UCSD-AML1 (cell line): Measurements from ENCODE around the gene DDB1.

ENCODE experiments used
- DNase-seq: peaks from one replicate; lab custom pipeline; 2025; ENCODE audit not compliant: unreplicated experiment; lab: John Stamatoyannopoulos, UW

Gene DDB1

GRCh38 chr11:61336171-61336935 lies 3.4 kb upstream of the DDB1 start:
- peak; percentile 81 for DNase-seq

- DNase-seq = no peak
Observed at GRCh38 chr11:61335355-61335710, 2.4 kb upstream of the DDB1 start.

GRCh38 chr11:61334434-61335354 lies 1.8 kb upstream of the DDB1 start:
- DNase-seq = no peak

DNA sequence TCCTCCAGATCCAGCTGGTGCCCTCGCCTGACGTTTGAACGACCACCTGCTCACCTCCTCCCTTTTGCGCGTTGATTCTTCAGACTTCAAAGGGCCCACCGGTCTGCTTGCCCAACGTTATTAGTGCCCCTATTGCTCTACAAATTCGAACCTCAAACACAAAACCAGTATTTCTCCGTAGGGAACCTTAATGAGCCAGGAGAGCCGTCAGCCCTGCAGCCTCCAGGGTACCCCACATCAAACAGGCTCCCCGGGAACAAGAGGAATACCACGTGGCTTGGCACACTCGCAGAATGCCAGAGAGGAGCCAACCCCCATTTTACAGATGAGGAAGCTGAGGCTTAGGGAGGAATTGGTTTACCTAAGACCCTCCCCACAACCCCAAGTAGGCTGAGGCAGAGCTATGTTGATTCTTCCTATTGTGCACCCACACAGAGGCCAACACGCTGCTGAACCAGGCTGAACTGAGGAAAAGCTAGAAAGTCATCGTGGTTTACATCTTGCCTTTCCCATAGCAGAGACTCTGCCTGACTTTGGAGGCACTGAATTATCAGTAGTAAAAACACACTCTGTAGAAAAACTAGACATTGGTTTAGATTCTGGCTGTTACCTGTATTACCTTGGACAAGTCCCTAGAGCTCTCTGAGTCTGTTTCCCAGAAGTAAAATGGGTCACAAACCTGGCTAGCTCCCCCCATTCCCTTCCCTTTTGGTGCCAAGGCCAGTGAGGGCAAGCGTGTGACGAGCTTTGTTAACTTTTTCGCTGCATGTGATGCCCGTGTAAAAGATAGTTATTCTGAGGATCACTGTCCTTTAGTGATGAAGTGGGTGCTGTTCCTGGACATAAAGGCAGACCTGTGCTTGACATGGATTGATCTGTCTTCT lies 887 bp upstream of the DDB1 start:
- DNase-seq = no peak

GRCh38 chr11:61332281-61332796 lies 566 bp downstream of the DDB1 start:
- DNase-seq = no peak

- DNase-seq = no peak
Observed at GRCh38 chr11:61331651-61332050, 1.3 kb downstream of the DDB1 start.

- no peak for DNase-seq
Observed at GRCh38 chr11:61329871-61330270, 3.0 kb downstream of the DDB1 start.

GRCh38 chr11:61328351-61328750 lies 4.6 kb downstream of the DDB1 start:
- DNase-seq = no peak

DNA sequence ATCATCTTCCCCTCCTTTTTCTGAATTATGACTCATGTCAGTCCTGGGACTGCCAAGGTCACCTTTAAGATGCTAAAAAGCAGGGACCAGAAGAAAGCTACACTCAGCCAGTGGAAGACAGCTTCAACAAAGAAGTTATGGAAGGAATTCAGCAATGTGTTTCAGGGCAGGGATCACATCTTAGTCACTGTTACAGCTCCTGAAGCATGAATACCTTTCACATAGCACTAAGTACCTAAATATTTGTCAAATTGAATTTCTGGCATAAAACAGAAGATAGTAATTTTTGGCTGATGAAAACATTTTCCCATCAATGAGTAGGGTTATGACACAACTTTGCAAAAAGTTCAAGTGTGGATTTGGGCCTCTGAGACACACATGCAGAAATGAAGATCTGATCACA lies 5.2 kb downstream of the DDB1 start:
- DNase-seq = no peak

GRCh38 chr11:61325649-61326414 lies 7.1 kb downstream of the DDB1 start:
- no peak for DNase-seq

- DNase-seq = no peak
Observed at GRCh38 chr11:61315260-61315659, 17.6 kb downstream of the DDB1 start.

GRCh38 chr11:61310749-61311148 lies 22.2 kb downstream of the DDB1 start:
- DNase-seq = no peak

DNA sequence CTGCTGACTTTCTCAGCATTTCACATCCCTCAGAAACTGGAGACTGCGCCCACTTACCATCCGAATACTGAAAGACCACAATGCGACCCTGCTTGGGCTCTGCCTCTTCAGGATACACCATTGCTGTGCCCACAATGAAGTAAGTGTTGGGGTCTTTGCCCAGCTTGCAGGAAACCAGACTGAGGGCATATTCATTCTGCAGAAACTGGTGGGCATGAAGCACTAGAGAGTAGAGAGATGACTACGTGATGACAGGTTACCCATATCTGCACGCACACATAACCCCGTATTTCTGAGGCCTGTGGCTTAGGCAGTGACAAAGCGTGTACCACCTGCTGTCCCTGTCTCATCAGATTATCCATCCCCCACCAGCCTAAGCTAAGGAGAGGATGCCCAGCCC lies 23.2 kb downstream of the DDB1 start:
- DNase-seq = no peak

- DNase-seq = no peak
Observed at GRCh38 chr11:61309141-61309540, 23.8 kb downstream of the DDB1 start.

GRCh38 chr11:61307354-61307753 lies 25.6 kb downstream of the DDB1 start:
- DNase-seq = no peak

- no peak for DNase-seq
Observed at GRCh38 chr11:61306221-61306620, 26.7 kb downstream of the DDB1 start.

GRCh38 chr11:61305417-61305816 lies 27.5 kb downstream of the DDB1 start:
- DNase-seq = no peak

DNA sequence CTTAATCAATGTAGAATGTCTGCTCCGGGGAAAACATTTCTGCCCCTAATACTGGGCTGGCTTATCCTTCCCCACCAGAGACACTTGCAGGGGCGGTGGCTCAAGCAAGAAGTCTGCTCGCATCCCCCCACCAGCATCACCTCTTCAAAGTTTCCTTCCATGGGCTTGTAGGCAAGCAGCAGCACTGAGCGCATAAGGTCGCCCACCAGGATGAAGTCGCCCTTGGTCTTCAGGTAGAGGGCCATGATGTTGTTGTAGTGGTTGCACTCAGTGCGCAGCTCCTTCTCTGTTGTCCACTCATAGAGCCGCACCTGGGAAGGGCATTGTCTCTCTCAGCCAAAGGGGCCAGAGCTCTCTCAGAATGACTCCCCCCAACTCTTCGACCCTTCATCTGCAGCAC lies 29.2 kb downstream of the DDB1 start:
- no peak for DNase-seq

DNA sequence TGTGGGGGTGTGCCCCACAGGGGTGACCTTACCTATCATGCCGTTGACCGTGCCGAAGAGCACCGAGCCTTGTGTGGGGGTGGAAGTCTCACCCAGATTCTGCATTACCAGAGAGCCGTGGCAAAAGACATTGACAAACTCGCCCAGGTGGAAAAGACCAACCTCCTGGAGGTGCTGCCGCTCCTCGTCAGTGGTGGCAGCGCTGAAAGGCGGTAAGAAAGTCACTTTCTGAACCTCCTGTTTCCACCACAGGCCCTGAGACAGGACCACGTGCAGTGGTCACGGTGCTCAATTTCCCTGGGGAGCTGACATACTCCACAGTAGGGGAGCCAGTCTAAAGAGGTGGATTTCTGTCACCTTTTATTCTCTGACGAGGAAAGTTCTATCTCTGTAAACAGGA lies 30.4 kb downstream of the DDB1 start:
- DNase-seq = no peak

DNA sequence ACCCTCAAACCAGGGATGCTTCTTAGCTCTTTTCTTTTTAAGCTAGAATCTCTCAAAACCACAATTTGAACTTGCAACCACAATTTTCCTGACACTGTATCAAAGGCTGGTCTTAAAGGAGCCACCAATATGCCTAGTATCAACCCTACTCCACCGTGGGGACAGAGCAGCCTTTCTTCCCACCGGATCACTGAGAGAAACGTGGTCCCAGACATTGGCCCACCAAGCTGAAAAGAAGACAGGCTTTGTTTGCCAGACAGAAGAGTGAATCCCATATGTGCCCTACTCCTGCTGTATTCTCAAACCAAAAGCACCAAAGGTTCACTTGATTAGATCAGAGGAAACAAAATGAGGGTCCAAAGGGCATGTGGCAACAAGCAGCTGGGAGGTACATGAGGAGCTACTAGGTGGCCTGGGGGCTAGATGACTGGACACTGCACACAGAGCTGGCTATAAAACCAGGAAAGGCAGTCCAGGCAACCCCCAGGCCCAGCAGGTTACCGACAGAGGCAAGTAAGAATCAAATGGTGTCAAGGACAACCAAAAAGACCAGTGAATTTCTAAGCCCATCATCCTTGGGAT lies 34.2 kb downstream of the DDB1 start:
- no peak for DNase-seq
